Measurements from ENCODE around the gene CEP78. TPM values are rescaled to one million over a fixed set of nuclear protein-coding genes. Genes with fewer than 3 reads are reported as not detected.

The CEP78 gene
- total RNA-seq, 3 donors from 2014 or later, result 5.7 to 15.6 (median 11.2) TPM

DNA sequence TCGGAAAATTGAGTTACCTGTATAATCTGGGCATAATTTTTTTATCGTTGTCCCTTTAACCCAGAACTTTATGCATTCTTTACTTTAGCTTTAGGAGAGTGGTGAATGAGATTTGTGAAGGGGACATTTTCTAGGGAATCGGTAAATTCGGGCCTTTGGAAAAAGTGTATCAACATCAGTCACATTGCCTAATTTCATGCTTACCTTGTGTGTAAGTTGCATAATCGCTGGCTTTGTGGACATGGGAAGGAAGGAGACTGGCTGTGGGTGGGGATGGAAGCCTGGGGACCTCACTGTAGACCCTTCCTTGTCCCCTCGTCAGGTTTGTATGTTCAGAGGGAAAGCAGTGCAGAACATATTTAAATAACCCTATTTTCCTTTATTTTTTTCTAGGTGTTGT lies 64.3 kb downstream of the CEP78 start:
- Histone ChIP-seq H3K9me3 (no peaks in the 10 kb centered on the region), H3K4me1 (ENCODE audit: low read depth) (peaks cover 9% of the 10 kb centered on the region), H3K36me3 (ENCODE audit: low read depth) (no peaks in the 10 kb centered on the region), H3K4me3 (no peak overlapping the region)
- TF ChIP-seq, protein P1, sequence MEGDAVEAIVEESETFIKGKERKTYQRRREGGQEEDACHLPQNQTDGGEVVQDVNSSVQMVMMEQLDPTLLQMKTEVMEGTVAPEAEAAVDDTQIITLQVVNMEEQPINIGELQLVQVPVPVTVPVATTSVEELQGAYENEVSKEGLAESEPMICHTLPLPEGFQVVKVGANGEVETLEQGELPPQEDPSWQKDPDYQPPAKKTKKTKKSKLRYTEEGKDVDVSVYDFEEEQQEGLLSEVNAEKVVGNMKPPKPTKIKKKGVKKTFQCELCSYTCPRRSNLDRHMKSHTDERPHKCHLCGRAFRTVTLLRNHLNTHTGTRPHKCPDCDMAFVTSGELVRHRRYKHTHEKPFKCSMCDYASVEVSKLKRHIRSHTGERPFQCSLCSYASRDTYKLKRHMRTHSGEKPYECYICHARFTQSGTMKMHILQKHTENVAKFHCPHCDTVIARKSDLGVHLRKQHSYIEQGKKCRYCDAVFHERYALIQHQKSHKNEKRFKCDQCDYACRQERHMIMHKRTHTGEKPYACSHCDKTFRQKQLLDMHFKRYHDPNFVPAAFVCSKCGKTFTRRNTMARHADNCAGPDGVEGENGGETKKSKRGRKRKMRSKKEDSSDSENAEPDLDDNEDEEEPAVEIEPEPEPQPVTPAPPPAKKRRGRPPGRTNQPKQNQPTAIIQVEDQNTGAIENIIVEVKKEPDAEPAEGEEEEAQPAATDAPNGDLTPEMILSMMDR (IDR thresholded peaks at IDR 0.05), result no peak
- intact Hi-C loops (cut with DNase I, micrococcal nuclease), result no loop called here
- ATAC-seq (no peak), DNase-seq (no peak)

- no peaks in the 10 kb centered on the region for H3K9me3 ChIP-seq
- no peaks in the 10 kb centered on the region for H3K36me3 ChIP-seq (ENCODE audit: low read depth)
- peaks cover 4% of the 10 kb centered on the region for H3K4me1 ChIP-seq (ENCODE audit: low read depth)
- no peak overlapping the region for H3K4me3 ChIP-seq
- no peak for ATAC-seq
- TF ChIP-seq, protein P1 (IDR thresholded peaks at IDR 0.05), result no peak
- no peak for DNase-seq
- intact Hi-C loops (cut with DNase I, micrococcal nuclease), result no loop called here
Observed at GRCh38 chr9:78301466-78301865, 65.6 kb downstream of the CEP78 start.

DNA sequence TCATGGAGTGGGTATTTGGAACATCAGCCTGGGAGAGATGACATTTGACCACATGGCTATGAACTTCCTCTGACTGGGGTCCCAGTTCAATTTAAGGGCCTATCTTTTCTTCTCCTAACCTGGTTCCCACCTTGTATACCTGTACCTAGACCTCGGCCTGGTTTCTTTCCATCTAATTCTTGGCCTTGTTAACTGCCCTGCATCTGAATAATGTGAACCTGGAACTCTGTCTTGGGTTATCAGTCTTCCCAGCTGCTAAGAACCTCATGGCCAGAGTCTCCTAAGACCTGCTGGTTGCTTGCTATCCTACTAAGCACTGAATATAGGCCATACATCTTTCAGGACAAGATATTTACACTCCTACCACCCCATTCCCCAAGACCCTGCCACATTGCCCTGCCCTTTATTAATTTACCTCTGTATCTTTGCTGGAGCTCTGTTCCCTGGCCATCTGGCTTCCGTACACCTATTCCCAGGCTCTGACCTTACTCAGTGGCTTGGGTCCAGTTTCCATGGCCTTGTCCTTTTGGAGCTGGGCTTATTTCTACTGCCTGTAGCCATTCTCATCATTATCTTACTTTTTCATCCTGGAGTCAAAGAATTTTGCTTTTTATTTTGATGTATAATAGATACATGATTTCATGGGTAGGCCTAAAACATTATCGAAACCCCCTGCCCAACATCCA lies 67.6 kb downstream of the CEP78 start:
- DNase-seq (no peak), ATAC-seq (no peak)
- Histone ChIP-seq H3K36me3 (ENCODE audit: low read depth) (no peaks in the 10 kb centered on the region), H3K4me1 (ENCODE audit: low read depth) (no peaks in the 10 kb centered on the region), H3K9me3 (no peaks in the 10 kb centered on the region), H3K4me3 (no peak overlapping the region)
- TF ChIP-seq, protein P1 (IDR thresholded peaks at IDR 0.05), result no peak
- intact Hi-C loops (cut with DNase I, micrococcal nuclease), result no loop called here

DNA sequence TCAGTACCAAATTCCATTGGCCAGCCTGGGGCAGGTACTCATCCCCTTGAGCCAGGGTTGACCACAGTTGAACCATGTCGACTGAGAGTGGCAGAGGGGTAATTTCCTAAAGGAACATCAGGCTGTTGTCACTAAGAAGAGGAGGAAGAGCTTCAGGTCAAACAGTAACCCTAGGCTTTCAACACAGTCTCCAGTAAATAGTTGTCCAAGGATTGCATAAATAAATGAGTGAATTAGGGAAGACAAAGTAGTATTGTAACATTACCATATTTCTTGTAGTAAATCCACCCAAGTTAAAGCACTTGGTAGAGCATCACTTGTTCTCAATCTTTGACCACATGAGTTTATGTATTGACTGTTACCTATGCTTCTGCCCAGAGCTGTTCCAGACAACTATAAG lies 68.5 kb downstream of the CEP78 start:
- intact Hi-C loops (cut with DNase I, micrococcal nuclease), result no loop called here
- TF ChIP-seq, protein P1 (IDR thresholded peaks at IDR 0.05), result no peak
- no peak for ATAC-seq
- Histone ChIP-seq H3K36me3 (ENCODE audit: low read depth) (no peaks in the 10 kb centered on the region), H3K4me1 (ENCODE audit: low read depth) (no peaks in the 10 kb centered on the region), H3K9me3 (no peaks in the 10 kb centered on the region), H3K4me3 (no peak overlapping the region)
- no peak for DNase-seq

DNA sequence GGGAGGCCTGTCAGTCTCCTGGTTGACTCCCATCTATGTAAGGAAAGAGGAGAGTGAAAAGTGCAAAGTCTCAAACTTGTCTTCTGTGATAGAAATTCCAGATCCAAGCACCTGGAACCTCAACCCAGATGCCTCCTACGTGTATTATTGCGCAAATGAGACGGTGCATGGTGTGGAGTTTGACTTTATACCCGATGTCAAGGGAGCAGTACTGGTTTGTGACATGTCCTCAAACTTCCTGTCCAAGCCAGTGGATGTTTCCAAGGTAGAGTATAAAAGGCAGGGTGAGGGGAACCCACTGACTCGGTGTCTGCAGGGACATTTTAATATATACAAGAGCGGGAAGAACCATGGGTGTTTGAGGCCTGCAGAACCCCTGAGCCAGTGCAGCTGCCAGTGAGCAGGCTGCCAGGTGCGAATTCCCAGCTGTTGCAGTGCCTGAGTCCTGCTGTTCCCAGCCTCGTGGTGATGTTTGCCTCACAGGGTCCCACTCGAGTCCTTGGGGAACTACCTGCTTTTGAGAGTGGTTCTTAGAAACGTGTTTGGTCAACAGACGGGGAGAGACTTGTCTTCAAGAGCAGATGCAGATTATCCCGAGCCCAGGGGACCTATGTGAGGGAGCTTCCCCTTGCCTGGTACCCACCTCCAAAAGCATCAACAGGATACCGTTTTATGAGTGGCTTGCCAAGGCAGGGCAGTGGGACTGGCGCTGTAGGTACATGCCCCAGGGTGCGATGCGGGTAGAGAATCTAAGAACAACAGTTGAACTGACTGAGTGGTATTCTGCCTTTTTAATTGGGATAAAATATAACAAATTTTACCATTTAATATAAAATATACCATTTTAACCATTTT lies 70.6 kb downstream of the CEP78 start:
- DNase-seq (no peak), ATAC-seq (no peak)
- H3K4me1 ChIP-seq (ENCODE audit: low read depth), result no peaks in the 10 kb centered on the region
- no peaks in the 10 kb centered on the region for H3K36me3 ChIP-seq (ENCODE audit: low read depth)
- H3K9me3 ChIP-seq, result no peaks in the 10 kb centered on the region
- H3K4me3 ChIP-seq, result no peak overlapping the region
- TF ChIP-seq, protein P1 (IDR thresholded peaks at IDR 0.05), result no peak
- intact Hi-C loops (cut with DNase I, micrococcal nuclease), result no loop called here

Measured in mucosa of descending colon (tissue), 3 donors.